IMR-90 (cell line): ENCODE data around the gene MRPL34. TPM values are rescaled to one million over a fixed set of nuclear protein-coding genes. Genes with fewer than 3 reads are reported as not detected.
A peak's percentile ranks its signal among the peaks of the same experiment; 100 is the strongest.

Source experiments
- ATAC-seq: fragments of 200-7000 bp; cut with Tn5 transposase; 2 replicates; pipeline ENCODE4 v1.9.1; 2020; ENCODE audit warnings: low read depth, mild to moderate bottlenecking, moderate library complexity
- BruUV-seq: library from RNA; stranded (reverse); fragments of 400-500 nt; replicated peaks from 2 replicates; lab custom pipeline; 2021; lab: Mats Ljungman, UMichigan
- CTCF ChIA-PET: fragments of 300-600 bp; formaldehyde crosslinking; extraction: SDS; loops from one replicate; lab custom pipeline; 2021; ENCODE audit warnings: antibody characterized with exemption; lab: Yijun Ruan, JAX
- POLR2A ChIA-PET: fragments of 300-600 bp; sonication (Branson Sonifier 250); formaldehyde crosslinking; loops from one replicate; lab custom pipeline; 2022; ENCODE audit warnings: antibody characterized with exemption; ENCODE audit not compliant: unreplicated experiment; lab: Charles Lee
- DNase-seq: peaks from one replicate; pipeline ENCODE4 v3.0.0; 2013
- H2AFZ ChIP-seq: replicated peaks from 2 replicates; pipeline ENCODE3; 2013; ENCODE audit warnings: low read length, mild to moderate bottlenecking; ENCODE audit not compliant: poor library complexity
- H2AK5ac ChIP-seq: 2 replicates; pipeline ENCODE4 v1.6.1; 2013; ENCODE audit warnings: low read depth, low read length, inconsistent platforms
- H2AK9ac ChIP-seq: replicated peaks from 2 replicates; pipeline ENCODE3; 2013; ENCODE audit warnings: mild to moderate bottlenecking, low read depth, low read length, moderate library complexity; ENCODE audit not compliant: poor library complexity
- H2BK120ac ChIP-seq: 2 replicates; pipeline ENCODE4 v1.6.1; 2013; ENCODE audit warnings: low read depth, low read length, inconsistent platforms
- H2BK15ac ChIP-seq: 3 replicates; pipeline ENCODE4 v1.6.1; 2013; ENCODE audit warnings: low read depth, low read length, inconsistent platforms
- H2BK20ac ChIP-seq: 2 replicates; pipeline ENCODE4 v1.6.1; 2013; ENCODE audit warnings: low read depth, mild to moderate bottlenecking, inconsistent platforms, low read length, moderate library complexity
- H2BK5ac ChIP-seq: 2 replicates; pipeline ENCODE4 v1.6.1; 2013; ENCODE audit warnings: mild to moderate bottlenecking, low read depth, low read length, inconsistent platforms; ENCODE audit not compliant: poor library complexity, severe bottlenecking
- H3K14ac ChIP-seq: replicated peaks from 2 replicates; pipeline ENCODE4 v1.6.1; 2013; ENCODE audit warnings: low read depth, low read length, inconsistent platforms
- H3K18ac ChIP-seq: 2 replicates; pipeline ENCODE4 v1.6.1; 2013; ENCODE audit warnings: low read depth, low read length, control low read depth
- H3K23ac ChIP-seq: 2 replicates; pipeline ENCODE4 v1.6.1; 2013; ENCODE audit warnings: low read depth, low read length, inconsistent platforms
- H3K27ac ChIP-seq: 2 replicates; pipeline ENCODE4 v1.5.1; 2013; ENCODE audit warnings: mild to moderate bottlenecking, control low read depth, low read length; ENCODE audit not compliant: insufficient read depth
- H3K27me3 ChIP-seq: 2 replicates; pipeline ENCODE4 v1.6.1; 2013; ENCODE audit warnings: low read length; ENCODE audit not compliant: control insufficient read depth, insufficient read depth
- H3K36me3 ChIP-seq: 2 replicates; pipeline ENCODE4 v1.6.1; 2013; ENCODE audit warnings: low read length, mixed read lengths; ENCODE audit not compliant: control insufficient read depth, insufficient read depth
- H3K4ac ChIP-seq: 2 replicates; pipeline ENCODE4 v1.6.1; 2013; ENCODE audit warnings: low read depth, low read length, inconsistent platforms
- H3K4me1 ChIP-seq: 2 replicates; pipeline ENCODE4 v1.6.1; 2013; ENCODE audit warnings: low read length, mixed read lengths; ENCODE audit not compliant: control insufficient read depth, insufficient read depth
- H3K4me2 ChIP-seq: 2 replicates; pipeline ENCODE4 v1.6.1; 2013; ENCODE audit warnings: low read depth, mild to moderate bottlenecking, control low read depth, low read length, moderate library complexity
- H3K4me3 ChIP-seq: 2 replicates; pipeline ENCODE4 v1.5.1; 2013; ENCODE audit warnings: low read depth, mild to moderate bottlenecking, control low read depth, low read length, moderate library complexity; ENCODE audit not compliant: insufficient read depth
- H3K56ac ChIP-seq: 2 replicates; pipeline ENCODE4 v1.6.1; 2013; ENCODE audit warnings: low read length, inconsistent platforms; ENCODE audit not compliant: insufficient read depth; ENCODE audit errors: extremely low read depth
- H3K79me1 ChIP-seq, 2 experiments: 2 replicates each; pipeline ENCODE4 v1.6.1; 2013; ENCODE audit warnings: low read length in 2 of 2, inconsistent platforms in 1 of 2, low read depth in 1 of 2
- H3K9ac ChIP-seq: 2 replicates; pipeline ENCODE4 v1.6.1; 2013; ENCODE audit warnings: low read depth, low read length, control low read depth
- H3K9me1 ChIP-seq: 2 replicates; pipeline ENCODE4 v1.6.1; 2013; ENCODE audit warnings: low read length, inconsistent platforms; ENCODE audit not compliant: insufficient read depth
- H3K9me3 ChIP-seq: 2 replicates; pipeline ENCODE4 v1.6.1; 2013; ENCODE audit warnings: low read length; ENCODE audit not compliant: control insufficient read depth, insufficient read depth
- H4K20me1 ChIP-seq: 2 replicates; pipeline ENCODE4 v1.6.1; 2013; ENCODE audit warnings: low read length, inconsistent platforms; ENCODE audit not compliant: insufficient read depth
- H4K5ac ChIP-seq: 2 replicates; pipeline ENCODE4 v1.6.1; 2013; ENCODE audit warnings: mild to moderate bottlenecking, low read depth, low read length, control low read depth
- H4K8ac ChIP-seq, 2 experiments: 2 replicates each; pipeline ENCODE4 v1.6.1; 2013; ENCODE audit warnings: low read depth in 2 of 2, low read length in 2 of 2, control low read depth in 1 of 2, inconsistent platforms in 1 of 2
- H4K91ac ChIP-seq: 2 replicates; pipeline ENCODE4 v1.6.1; 2013; ENCODE audit warnings: low read depth, low read length, inconsistent platforms; ENCODE audit not compliant: insufficient read depth
- BHLHE40 ChIP-seq: fragments of 150-350 bp; IDR thresholded peaks from 2 replicates; pipeline ENCODE4 v1.6.1; 2016; ENCODE audit warnings: mild to moderate bottlenecking, low read depth, low read length
- MAFK ChIP-seq: IDR thresholded peaks from 2 replicates; pipeline ENCODE4 v1.6.1; 2012; ENCODE audit warnings: low read depth, low read length, improper control_type of control experiment
- NFE2L2 ChIP-seq: fragments of 150-350 bp; IDR thresholded peaks from 2 replicates; pipeline ENCODE4 v1.6.1; 2016; ENCODE audit warnings: low read depth, mild to moderate bottlenecking, low read length
- RCOR1 ChIP-seq: IDR thresholded peaks from 2 replicates; pipeline ENCODE4 v1.6.1; 2012; ENCODE audit warnings: mild to moderate bottlenecking, low read length, improper control_type of control experiment; ENCODE audit not compliant: insufficient replicate concordance
- WGBS, 2 experiments: methylation state at CpG; one replicate each; pipeline versions ENCODE4 v1.1.5 to v1.1.7; 2013; ENCODE audit warnings: missing lambda C conversion rate in 2 of 2; ENCODE audit not compliant: insufficient read length in 1 of 2; ENCODE audit errors: extremely low coverage in 2 of 2; 5-methylcytosine and 5-hydroxymethylcytosine counted together
- dilution Hi-C: fragments of 300-500 bp; cut with HindIII; formaldehyde crosslinking; loops from one replicate; pipeline ENCODE4 v1.14.3; 2018; ENCODE audit warnings: low sequenced_read_pairs; ENCODE audit not compliant: unreplicated experiment
- in situ Hi-C: fragments of 300-500 bp; cut with MboI; formaldehyde crosslinking; loops from 3 replicates; pipeline ENCODE4 v1.14.3; 2019; ENCODE audit warnings: low sequenced_read_pairs, inconsistent platforms, mixed read lengths
- intact Hi-C: fragments of 100-400 bp; cut with micrococcal nuclease; formaldehyde crosslinking; loops from 2 replicates; pipeline ENCODE4 v1.10.0; 2022
- polyA plus RNA-seq, 3 experiments: library from polyadenylated mRNA; depleted of rRNA; stranded (reverse); fragments of >200 nt; gene quantifications; 2 replicates each; pipeline ENCODE4 v1.2.3, GENCODE V29; 2012; ENCODE audit warnings: low replicate concordance in 1 of 3
- total RNA-seq: library from RNA; depleted of rRNA; stranded (reverse); fragments of >200 nt; gene quantifications from 2 replicates; pipeline ENCODE4 v1.2.3, GENCODE V29; 2012
- TF ChIP-seq, protein P1 (sequence below): conservative IDR thresholded peaks from 2 replicates; pipeline ENCODE4 v1.5.1; 2012; ENCODE audit warnings: mild to moderate bottlenecking, low read depth, low read length, improper control_type of control experiment
- TF ChIP-seq, protein P2 (sequence below): fragments of 150-350 bp; IDR thresholded peaks from 2 replicates; pipeline ENCODE4 v1.6.1; 2016; ENCODE audit warnings: low read depth, mild to moderate bottlenecking, low read length, moderate library complexity, borderline replicate concordance

The MRPL34 gene
- total and polyA plus RNA-seq, 2 of the 4 experiments (the other 2 are of a cell fraction): 7.3 to 37.0 TPM

- Histone ChIP-seq H3K4me2 (peak overlapping the region; percentile 58), H3K9ac (0 out of 2 replicates have a peak overlapping the region, but pooled peaks have one; percentile 49), H3K9me1 (no peaks in the 10 kb centered on the region), H4K91ac (peak overlapping the region; percentile 61; the same call in 1 of the 2 replicates), H3K9me3 (no peaks in the 10 kb centered on the region), H3K4me3 (0 out of 2 replicates have a peak overlapping the region, but pooled peaks have one; percentile 3), H3K27me3 (peaks cover 8% of the 10 kb centered on the region; the same call in 1 of the 2 replicates), H3K4ac (peak overlapping the region; percentile 3; the same call in 1 of the 2 replicates), H3K18ac (peak overlapping the region; percentile 3; the same call in 1 of the 2 replicates), H2AFZ (peak overlapping the region; percentile 90), H3K79me1 (no peaks in the 10 kb centered on the region), H3K23ac (no peak overlapping the region), H4K5ac (peak overlapping the region; percentile 31; the same call in 1 of the 2 replicates), H2BK15ac (no peak overlapping the region), H4K8ac (peak overlapping the region; percentile 58 to 67; a peak in 3 of 4 replicates), H3K27ac (no peak overlapping the region), H3K14ac (peak overlapping the region; percentile 53), H2BK120ac (peak overlapping the region; percentile 6; the same call in 1 of the 2 replicates), H3K36me3 (no peaks in the 10 kb centered on the region), H2AK5ac (no peak overlapping the region), H3K56ac (no peak overlapping the region), H2AK9ac (peak overlapping the region; percentile 73), H2BK20ac (no peak overlapping the region), H4K20me1 (no peaks in the 10 kb centered on the region; the same call in 1 of the 2 replicates), H3K4me1 (0 out of 2 replicates have a peak, but pooled peaks cover 2% of the 10 kb centered on the region), H2BK5ac (no peak overlapping the region)
- in situ Hi-C loops (loop anchor here (5.0 kb wide), 1 partner anchor 39 kb away; no protein-coding TSS in a partner anchor), dilution Hi-C loops (no loop called here), intact Hi-C loops (no loop called here)
- 8% methylated on average over 6 of the region's 12 CpGs; no CpG with 5 or more reads in 1 of the 2 experiments for WGBS, 2 experiments
- peak; percentile 55 for ATAC-seq
- CTCF ChIA-PET: interaction anchor here (1.1 kb wide), 1 partner anchor 96 kb away, joined by 3 read pairs; no protein-coding TSS in a partner anchor
- POLR2A ChIA-PET: no interaction called here
- peak; percentile 53 for DNase-seq
- no peak for TF ChIP-seq RCOR1
- TF ChIP-seq, protein P1, sequence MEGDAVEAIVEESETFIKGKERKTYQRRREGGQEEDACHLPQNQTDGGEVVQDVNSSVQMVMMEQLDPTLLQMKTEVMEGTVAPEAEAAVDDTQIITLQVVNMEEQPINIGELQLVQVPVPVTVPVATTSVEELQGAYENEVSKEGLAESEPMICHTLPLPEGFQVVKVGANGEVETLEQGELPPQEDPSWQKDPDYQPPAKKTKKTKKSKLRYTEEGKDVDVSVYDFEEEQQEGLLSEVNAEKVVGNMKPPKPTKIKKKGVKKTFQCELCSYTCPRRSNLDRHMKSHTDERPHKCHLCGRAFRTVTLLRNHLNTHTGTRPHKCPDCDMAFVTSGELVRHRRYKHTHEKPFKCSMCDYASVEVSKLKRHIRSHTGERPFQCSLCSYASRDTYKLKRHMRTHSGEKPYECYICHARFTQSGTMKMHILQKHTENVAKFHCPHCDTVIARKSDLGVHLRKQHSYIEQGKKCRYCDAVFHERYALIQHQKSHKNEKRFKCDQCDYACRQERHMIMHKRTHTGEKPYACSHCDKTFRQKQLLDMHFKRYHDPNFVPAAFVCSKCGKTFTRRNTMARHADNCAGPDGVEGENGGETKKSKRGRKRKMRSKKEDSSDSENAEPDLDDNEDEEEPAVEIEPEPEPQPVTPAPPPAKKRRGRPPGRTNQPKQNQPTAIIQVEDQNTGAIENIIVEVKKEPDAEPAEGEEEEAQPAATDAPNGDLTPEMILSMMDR: no peak
- no peak for TF ChIP-seq BHLHE40
- no peak for TF ChIP-seq NFE2L2
- no peak for TF ChIP-seq MAFK
- TF ChIP-seq, protein P2, sequence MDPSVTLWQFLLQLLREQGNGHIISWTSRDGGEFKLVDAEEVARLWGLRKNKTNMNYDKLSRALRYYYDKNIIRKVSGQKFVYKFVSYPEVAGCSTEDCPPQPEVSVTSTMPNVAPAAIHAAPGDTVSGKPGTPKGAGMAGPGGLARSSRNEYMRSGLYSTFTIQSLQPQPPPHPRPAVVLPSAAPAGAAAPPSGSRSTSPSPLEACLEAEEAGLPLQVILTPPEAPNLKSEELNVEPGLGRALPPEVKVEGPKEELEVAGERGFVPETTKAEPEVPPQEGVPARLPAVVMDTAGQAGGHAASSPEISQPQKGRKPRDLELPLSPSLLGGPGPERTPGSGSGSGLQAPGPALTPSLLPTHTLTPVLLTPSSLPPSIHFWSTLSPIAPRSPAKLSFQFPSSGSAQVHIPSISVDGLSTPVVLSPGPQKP: no peak
- no TSS peak for BruUV-seq
Observed at GRCh38 chr19:17348700-17349099, 43.0 kb downstream of the MRPL34 start.
